Sciatic nerve (tissue), 2 donors: ENCODE measurements around the gene SLC13A4. TPM values are rescaled to one million over a fixed set of nuclear protein-coding genes. Genes with fewer than 3 reads are reported as not detected.
"Not testable (repeated sequence)": the region's sequence is repeated elsewhere in the genome, so short reads cannot be mapped to it uniquely, and the experiment has no call there.

Source experiments
- ATAC-seq: fragments of 200-7000 bp; cut with Tn5 transposase; one replicate; pipeline ENCODE4 v1.9.1; 2020; ENCODE audit warnings: mild to moderate bottlenecking, moderate library complexity
- DNase-seq: peaks from one replicate; pipeline ENCODE4 v3.0.0-alpha.2; 2020; ENCODE audit warnings: low spot score
- intact Hi-C: fragments of 100-400 bp; cut with DNase I; formaldehyde crosslinking; loops from one replicate; pipeline ENCODE4 v1.14.2; 2022
- total RNA-seq: library from RNA; stranded (reverse); fragmentation: NEBNext Ultra II Directional; extraction: Animal tissue kit (Norgen Biotek cat#: 25700); gene quantifications from one replicate; pipeline ENCODE4 v1.2.1, GENCODE V29; 2021
- donor health status: DM: no; HTN: no; CAD: no.
- donor health status: DM: no; HTN: no; CAD: no.

Gene SLC13A4
- total RNA-seq, 1 donor from 2014 or later, result 0.27 TPM

DNA sequence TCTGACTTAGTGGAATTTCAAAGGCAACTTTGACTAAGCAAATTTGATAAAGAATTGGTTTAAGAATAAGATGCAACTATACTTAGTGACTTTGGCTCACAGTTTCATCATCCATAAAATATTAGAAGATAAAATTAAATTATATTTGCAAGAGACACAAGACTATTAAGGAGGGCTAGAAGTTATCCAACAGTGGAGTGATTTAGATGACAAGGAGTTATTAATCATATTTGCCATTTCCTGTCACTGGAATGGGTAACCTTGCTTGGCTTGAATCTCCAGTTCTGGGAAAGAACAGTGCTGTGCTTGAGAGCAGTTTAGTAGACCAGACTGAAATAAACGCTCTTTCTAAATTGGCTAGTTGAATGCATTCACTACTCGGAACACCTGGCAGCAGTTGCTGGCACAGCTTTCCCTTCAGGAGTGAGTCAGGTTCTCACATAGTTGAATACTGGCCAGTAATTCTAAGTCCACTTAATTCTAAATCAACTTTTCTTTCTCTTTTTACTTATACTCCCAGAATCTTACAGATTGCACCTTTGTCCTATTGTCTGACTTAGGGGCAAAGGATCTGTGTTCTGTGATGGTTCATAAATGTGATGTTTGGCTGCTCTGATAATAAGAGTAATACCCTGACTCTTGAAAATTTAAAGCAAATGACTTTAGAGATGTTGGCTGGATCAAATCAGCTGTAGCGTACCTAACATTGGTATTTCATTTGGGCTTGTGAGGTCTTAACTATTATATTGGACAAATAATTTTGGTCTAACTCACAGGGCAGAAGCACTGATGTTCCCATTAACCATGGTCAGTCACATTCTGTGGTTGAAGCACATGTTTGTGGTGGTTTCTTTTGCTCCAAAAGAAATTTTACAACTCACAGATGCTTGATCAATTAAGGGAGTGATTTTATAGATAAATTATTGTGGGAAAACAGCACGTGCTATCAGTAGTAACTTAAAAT lies 49.1 kb downstream of the SLC13A4 start:
- no peak for DNase-seq
- intact Hi-C loops, result no loop called here
- ATAC-seq, result no peak

DNA sequence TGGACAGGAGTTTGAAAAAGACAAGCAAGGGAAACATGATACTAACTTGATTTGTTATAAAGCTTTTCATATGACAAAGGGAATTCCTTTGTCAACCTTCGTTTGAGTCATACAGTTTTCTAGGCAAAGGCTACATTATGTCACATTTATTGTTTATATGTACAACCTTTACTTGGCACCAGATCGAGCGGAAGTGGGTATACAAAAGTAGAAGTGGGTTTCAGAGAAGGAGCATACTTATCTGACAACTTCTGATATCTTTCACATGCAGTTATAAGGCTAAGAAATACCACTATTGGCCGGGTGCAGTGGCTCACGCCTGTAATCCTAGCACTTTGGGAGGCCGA lies 54.7 kb downstream of the SLC13A4 start:
- intact Hi-C loops, result no loop called here
- ATAC-seq, result no peak

DNA sequence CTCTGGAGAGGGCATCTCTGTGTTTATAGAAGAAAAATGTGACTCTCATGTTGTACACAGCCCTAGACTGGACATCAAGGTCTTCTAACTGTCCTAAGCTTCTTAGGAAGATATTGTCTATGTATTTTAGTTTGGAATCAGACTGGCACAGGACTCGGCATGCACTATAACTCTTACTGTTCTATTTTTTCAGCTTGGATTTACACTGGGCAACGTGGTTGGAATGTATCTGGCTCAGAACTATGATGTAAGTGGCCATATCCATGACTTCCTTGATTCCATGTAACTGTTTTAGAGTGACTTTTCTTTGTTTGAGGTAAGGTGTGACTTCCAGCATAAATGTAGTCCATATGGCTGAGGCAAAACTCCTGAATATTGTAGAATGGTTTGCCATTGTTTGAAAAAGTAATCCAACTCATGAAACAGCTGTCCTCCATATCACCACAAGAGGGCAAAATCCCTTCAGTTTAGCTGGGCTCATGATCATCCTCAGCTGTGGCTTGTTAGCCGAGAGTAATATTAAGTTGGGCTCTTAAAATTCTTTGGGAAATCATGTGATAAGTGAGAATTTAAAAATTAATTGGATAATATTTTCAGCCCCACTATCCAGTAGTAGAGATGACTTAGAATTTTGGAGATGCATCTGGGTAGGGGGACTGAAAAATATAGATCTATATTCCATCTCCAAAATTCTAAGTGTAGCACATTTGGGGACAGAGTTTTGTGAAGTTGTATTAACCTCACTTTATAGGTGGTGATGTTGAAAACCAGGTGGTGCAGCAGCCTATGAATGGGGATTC lies 55.2 kb downstream of the SLC13A4 start:
- ATAC-seq, result peak; percentile 88
- no peak for DNase-seq
- intact Hi-C loops, result no loop called here

More for the DNA sequence above, 54.7 kb downstream of the SLC13A4 start:
- no peak for DNase-seq

DNA sequence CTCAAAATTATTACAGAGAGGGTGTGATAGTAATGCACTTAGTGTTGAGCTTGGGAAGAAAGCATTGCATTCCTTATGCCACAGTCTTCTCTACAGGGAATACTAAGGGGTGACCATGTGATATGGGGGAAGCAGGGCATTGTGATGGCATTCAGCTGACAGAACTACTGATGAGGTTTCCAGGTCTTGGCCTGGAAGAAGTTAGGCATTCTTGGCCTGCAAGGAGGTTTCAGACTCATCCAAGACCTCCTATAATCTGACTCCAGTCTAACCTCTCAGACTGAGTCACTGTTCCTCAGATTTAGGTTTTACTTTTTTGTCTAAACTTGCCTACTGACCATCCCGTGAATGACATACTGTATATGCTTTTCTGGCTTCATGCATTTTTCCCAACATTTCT lies 57.8 kb downstream of the SLC13A4 start:
- peak; percentile 31 for ATAC-seq
- intact Hi-C loops, result no loop called here
- DNase-seq, result no peak

DNA sequence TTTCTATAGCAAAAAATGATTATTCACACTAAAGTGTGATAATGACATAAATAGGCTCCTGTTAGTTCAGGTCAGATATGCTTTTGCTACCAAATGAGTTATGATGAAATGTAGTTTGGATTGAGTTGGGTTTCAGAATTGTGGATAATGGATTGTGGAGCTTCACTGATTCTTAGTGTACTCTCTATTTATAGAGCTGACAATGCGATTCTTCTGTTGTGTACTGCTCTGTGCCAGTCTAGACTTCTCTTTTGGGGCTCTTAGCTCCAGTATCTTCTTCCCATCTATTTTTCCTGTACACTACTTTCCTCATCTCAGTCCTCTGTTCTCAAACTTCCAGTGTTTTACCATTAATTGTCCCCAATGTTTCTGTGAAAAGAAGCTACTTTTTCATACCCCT lies 58.2 kb downstream of the SLC13A4 start:
- intact Hi-C loops, result no loop called here
- DNase-seq (no peak), ATAC-seq (no peak)

DNA sequence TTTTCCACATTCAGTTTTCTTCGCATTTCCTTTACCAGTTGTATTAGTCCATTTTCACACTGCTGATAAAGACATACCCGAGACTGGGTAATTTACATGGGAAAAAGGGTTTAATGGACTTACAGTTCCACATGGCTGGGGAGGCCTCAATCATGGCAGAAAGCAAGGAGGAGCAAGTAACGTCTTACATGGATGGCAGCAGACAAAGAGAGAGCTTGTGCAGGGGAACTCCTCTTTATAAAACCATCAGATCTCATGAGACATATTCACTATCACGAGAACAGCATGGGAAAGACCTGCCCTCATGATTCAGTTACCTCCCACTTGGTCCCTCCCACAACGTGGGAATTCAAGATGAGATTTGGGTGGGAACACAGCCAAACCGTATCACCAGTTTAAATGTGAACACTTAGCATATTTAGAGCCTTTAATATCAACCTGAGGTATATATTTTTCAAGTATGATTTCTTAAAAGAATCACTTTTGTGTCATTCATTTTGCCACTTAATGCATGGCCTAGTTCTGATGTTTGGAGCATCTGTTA lies 59.1 kb downstream of the SLC13A4 start:
- intact Hi-C loops, ATAC-seq, DNase-seq: not testable (repeated sequence)

DNA sequence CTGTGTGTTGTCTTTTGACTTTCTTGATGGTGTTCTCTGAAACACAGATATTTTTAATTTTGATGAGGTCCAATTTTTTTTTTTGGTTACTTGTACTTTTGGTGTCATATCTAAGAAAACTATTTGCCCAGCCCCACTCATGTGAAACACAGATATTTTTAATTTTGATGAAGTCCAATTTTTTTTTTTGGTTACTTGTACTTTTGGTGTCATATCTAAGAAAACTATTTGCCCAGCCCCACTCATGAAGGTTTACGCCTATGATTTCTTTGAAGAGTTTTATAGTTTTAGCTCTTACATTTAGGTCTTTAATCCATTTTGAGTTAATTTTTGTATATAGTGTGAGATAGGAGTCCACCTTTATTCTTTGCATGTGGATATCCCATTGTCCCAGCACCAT lies 60.4 kb downstream of the SLC13A4 start:
- ATAC-seq, DNase-seq, intact Hi-C loops: not testable (repeated sequence)

DNA sequence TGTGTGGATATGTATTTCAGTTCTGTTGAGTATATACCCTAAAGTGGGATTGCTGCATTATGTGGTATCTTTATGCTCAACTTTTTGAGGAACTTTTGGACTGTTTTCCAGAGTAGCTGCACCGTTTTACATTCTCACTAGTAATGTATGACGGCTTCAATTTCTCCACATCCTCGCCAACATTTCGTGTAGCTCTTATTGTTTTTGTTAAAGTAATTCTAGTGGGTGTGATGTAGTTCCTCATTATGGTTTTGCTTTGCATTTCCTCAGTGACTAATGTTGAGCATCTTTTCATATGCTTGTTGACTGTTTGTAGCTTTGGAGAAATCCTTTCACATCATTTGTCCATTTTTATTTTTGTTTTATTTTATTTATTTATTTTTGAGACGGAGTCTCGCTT lies 61.1 kb downstream of the SLC13A4 start:
- ATAC-seq (no peak), DNase-seq (no peak)
- intact Hi-C loops, result no loop called here

DNA sequence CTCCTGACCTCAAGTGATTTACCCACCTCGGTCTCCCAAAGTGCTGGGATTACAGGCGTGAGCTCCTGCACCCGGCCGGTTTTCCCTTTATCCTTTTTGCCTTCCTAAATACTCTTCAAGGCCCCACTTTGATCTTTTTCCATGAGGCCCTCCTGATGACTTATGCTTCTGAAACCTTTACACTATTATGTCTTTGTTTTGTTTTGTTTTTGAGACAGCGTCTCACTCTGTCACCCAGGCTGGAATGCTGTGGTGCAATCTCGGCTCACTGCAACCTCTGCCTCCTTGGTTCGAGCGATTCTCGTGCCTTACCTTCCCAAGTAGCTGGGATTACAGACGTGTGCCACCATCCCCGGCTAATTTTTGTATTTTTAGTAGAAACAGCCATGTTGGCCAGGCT lies 61.8 kb downstream of the SLC13A4 start:
- ATAC-seq, result no peak
- DNase-seq, result no peak
- intact Hi-C loops, result no loop called here

DNA sequence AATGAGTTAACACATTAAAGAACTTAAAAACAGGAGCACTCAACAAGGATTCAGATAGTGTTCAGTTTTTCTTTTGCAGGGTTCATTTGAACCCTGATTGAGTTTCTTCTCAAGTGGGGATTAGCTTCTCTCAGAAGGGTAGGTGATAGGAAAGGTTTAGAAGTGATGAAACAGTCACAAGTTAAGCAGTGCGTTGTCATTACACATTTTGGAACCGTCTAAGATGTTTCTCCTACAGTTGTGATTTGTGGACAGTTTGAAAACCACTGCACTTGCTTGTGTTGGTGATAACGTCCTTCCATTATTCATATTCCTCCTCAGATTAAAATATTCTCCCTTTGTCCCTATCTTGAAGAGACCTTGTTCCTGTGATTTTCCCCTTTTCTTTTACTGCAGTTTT lies 62.9 kb downstream of the SLC13A4 start:
- intact Hi-C loops, result no loop called here
- DNase-seq, result no peak
- ATAC-seq, result no peak

DNA sequence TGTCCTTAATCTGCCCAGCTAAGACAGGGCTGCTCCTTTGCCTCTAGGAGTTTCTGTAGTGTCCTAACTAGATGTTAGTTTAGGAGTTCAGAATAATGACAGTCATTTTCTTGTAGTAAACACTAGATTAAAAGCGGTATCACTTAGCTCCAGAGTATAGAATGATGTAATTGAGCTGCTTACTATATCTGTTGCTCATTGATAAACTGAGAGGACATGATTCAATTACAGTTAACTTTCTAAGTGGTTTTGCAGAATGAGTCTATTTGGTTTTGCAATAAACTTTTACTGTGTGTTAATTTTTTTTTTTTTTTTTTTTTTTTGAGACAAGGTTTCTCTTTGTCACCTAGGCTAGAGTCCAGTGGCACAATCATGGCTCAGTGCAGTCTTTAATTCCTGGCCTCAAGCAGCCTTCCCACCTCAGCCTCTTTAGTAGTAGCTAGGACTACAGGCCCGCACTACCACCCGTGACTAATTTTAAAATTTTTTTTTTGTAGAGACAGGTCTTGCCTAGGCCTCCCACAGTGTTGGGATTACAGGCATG lies 63.9 kb downstream of the SLC13A4 start:
- ATAC-seq (no peak), DNase-seq (no peak)
- intact Hi-C loops, result no loop called here

DNA sequence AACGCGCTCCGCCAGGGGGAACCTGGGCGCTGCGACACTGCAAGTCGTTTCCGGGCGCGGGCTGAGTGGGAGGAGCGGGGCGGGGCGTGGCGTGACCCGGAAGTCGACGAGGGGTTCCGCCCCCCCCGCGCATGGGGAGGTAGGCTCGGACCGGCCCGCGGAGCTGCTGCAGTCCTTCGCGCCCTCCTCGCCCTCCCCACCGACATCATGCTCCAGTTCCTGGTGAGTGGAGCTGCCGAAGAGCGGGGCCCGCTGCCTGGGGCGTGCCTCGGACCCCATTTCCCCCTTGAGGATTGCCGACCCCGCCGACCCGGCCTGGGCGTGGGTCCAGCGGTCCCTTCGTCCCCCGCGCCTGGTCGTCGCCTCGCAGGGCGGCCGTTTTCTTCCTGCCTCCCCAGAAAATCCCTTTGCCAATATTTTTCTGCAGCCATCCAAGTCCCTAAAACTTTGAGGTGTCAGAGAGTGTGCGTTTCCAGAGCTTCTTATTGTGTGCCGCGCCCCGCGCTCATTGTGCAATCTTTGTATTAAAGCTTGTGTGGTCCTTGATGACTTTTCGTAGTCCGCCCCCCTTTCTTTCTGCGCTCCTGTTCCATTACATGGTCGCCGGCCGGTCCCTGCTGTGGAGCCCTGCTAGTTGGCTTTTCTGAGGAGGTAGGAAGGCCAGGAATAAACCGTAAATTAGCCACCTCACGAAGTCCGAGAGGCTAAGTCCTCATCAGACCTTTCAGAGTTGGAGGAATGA lies 65.4 kb downstream of the SLC13A4 start, which contains the start of gene STMP1:
Gene STMP1, plus strand, starts transcription at position 142 of the 742 bp plus-strand sequence.
- peak; percentile 98 for DNase-seq
- peak; percentile 98 for ATAC-seq
- intact Hi-C loops, result no loop called here

DNA sequence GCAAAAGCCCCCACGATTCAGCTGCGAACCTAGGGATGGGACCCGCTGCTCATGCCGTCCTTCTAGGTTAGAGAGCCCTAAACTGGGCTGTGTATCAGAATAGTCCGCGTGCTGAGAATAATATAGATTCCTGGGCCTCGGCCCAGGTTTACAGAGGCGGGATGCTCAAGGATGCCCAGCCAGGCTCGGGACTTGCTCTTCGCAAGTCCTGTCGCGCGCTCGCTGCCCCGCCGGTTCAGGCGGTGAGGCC lies 65.9 kb downstream of the SLC13A4 start:
- ATAC-seq (no peak), DNase-seq (no peak)
- intact Hi-C loops, result no loop called here

DNA sequence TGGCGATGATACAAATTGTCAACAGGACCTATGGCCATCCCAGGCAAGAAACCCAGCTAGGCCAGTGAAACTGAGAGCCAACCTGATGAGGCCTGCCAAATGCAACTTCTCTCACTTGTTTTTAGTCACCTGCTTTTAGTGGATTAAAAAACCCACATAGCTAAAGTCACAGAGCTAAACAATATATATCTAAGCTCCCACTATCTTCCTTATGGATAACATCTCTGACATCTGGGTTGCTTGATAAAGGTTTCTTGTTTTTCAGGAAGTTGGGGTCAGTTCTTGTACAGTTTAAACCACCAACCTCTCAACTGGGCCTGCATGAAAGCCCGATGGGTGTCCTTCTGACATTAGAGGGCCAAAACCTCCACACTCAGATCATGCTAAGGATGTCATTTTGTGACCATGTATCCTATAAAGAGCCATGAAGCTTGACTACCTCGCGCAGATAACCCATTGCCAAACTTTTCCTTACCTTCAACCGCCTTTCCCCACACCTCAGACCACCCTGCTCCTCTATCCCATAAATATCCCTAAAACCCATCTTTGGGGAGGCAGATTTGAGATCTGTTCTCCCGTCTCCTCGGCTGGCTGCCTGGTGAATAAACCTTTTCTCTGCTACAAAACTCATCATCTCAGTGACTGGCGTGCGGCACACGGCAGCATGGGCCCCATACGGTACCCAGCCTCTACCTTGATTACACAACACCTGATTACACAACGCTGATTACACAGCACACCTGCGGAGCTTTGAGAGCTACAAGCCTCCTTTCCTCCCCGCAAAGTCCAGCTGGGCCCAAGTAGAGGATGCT lies 66.5 kb downstream of the SLC13A4 start:
- intact Hi-C loops, result no loop called here
- DNase-seq (no peak), ATAC-seq (no peak)

DNA sequence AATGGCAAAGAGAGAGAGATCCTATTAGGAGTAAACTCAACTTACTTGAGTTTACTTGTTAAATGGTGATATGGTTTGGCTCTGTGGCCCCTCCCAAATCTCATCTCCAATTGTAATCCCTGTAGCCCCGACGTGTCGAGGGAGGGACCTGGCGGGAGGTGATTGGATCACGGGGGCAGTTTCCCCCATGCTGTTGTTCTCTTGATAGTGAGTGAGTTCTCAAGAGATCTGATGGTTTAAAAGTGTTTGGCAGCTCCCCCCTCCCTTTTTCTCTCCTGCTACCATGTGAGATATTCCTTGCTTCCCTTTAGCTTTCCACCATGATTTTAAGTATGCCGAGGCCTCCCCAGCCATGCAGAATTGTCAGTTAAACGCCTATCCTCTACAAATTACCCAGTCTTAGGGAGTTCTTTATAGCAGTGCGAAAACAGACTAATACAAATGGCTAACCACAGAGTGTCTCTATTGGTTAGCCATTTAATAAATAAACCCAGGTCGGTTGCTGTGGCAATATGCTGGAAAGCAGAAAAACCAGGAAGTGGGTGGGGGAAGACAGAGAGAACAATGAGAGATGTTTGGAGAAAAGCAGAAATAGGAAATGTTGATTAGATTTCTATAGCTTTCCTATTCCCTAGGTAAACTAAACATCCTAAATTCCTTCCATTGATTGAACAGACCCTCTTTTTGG lies 68.7 kb downstream of the SLC13A4 start:
- ATAC-seq (no peak), DNase-seq (no peak)
- intact Hi-C loops, result no loop called here

DNA sequence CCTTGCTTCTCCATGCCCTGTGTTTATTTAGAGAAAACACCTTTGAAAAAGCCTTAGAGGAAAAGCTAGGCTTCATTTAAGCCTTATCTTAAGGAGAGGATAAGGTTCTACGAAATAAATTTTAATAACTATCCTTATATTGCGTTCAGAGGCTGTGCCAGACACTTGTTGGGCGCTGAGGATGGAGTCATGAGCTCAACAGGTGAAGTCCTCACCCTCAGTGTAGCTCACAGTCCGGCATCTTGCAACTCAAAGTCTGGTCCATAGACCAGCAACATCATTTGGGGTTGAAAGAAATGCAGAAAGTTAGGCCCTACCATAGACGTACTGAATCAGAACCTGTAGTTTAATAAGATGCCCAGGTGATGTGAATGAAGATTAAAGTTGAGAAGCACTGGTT lies 69.4 kb downstream of the SLC13A4 start:
- DNase-seq (no peak), ATAC-seq (no peak)
- intact Hi-C loops, result no loop called here

DNA sequence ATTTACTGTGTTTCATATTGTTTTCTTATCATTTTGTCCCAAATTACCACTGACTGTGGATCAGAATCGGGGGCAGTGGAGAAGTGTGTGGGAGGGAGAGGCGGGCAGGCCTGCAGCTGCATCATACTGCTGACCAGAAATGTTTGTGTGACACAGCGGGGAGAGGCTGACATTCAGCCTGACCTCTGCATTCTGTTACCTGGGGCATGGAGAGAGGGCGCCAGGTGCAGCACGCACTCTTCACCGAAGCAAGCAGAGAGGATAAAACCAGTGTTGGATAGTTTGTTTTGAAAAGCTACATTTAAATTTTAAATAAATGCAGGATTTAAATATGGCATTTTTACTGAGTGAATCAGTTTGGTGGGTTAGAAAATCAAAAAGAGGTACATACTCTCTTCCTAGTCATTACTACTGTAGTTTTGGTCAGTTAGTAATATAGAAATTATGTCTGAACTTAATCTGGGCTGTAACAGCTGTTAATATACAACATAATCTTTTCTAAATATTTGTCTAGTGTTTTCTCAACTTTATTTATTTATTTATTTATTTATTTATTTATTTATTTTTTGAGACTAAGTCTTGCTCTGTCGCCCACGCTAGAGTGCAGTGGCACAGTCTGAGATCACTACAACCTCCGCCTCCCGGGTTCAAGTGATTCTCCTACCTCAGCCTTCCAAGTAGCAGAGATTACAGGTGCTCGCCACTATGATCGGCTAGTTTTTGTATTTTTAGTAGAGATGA lies 74.5 kb downstream of the SLC13A4 start:
- ATAC-seq, result no peak
- no peak for DNase-seq

More for the DNA sequence above, 74.5 kb downstream of the SLC13A4 start:
- intact Hi-C loops, result no loop called here
